GM18505 (cell line): ENCODE data around the gene MCM9.

Experiments used
- ATAC-seq: cut with Tn5 transposase; IDR thresholded peaks from one replicate; pipeline ENCODE4 v1.9.1; 2021; ENCODE audit not compliant: unreplicated experiment
- POLR2A ChIP-seq: IDR thresholded peaks from 4 replicates; pipeline ENCODE4 v1.6.1; 2011; ENCODE audit warnings: borderline replicate concordance; ENCODE audit not compliant: insufficient read depth, insufficient read length; ENCODE audit errors: extremely low read depth

Gene MCM9

GRCh38 chr6:118953391-118953790, 18.4 kb upstream of the MCM9 start:
- no peak for ATAC-seq
- no peak for TF ChIP-seq POLR2A

GRCh38 chr6:118952683-118953082, 17.7 kb upstream of the MCM9 start:
- ATAC-seq = peak; percentile 59
- TF ChIP-seq POLR2A = no peak

- no peak for TF ChIP-seq POLR2A
- ATAC-seq = no peak
Measured at GRCh38 chr6:118945217-118945616, 10.3 kb upstream of the MCM9 start.

- no peak for TF ChIP-seq POLR2A
- no peak for ATAC-seq
Measured at GRCh38 chr6:118940770-118941169, 5.8 kb upstream of the MCM9 start.

GRCh38 chr6:118939683-118940082, 4.7 kb upstream of the MCM9 start:
- no peak for TF ChIP-seq POLR2A
- ATAC-seq = no peak

GRCh38 chr6:118935978-118936703, 1.2 kb upstream of the MCM9 start:
- ATAC-seq = no peak
- TF ChIP-seq POLR2A = no peak

GRCh38 chr6:118935331-118935668, 341 bp upstream of the MCM9 start:
- TF ChIP-seq POLR2A = no peak
- peak; percentile 9 for ATAC-seq

GRCh38 chr6:118933855-118934460, 1.0 kb downstream of the MCM9 start:
- ATAC-seq = no peak

GRCh38 chr6:118932421-118932820, 2.5 kb downstream of the MCM9 start:
- no peak for TF ChIP-seq POLR2A
- no peak for ATAC-seq

More at GRCh38 chr6:118933855-118934460, 1.0 kb downstream of the MCM9 start:
- TF ChIP-seq POLR2A = no peak

GRCh38 chr6:118931436-118931835, 3.5 kb downstream of the MCM9 start:
- no peak for TF ChIP-seq POLR2A
- ATAC-seq = no peak

- ATAC-seq = no peak
- TF ChIP-seq POLR2A = no peak
Measured at GRCh38 chr6:118930680-118931079, 4.3 kb downstream of the MCM9 start.

GRCh38 chr6:118923035-118923434, 11.9 kb downstream of the MCM9 start:
- ATAC-seq = no peak
- no peak for TF ChIP-seq POLR2A

- ATAC-seq = no peak
- TF ChIP-seq POLR2A = no peak
Measured at GRCh38 chr6:118921084-118921483, 13.9 kb downstream of the MCM9 start.

- ATAC-seq = no peak
- no peak for TF ChIP-seq POLR2A
Measured at GRCh38 chr6:118918329-118918725, 16.6 kb downstream of the MCM9 start.
